Inflammatory macrophage treated with lipopolysaccharide for 4 hours (primary cell): ENCODE results near the gene MEGF10.
"Not testable (repeated sequence)": the region's sequence is repeated elsewhere in the genome, so short reads cannot be mapped to it uniquely, and the experiment has no call there.

Source experiments
- DNase-seq: peaks from one replicate; pipeline ENCODE4 v3.0.0-alpha.2; 2020

The MEGF10 gene

DNA sequence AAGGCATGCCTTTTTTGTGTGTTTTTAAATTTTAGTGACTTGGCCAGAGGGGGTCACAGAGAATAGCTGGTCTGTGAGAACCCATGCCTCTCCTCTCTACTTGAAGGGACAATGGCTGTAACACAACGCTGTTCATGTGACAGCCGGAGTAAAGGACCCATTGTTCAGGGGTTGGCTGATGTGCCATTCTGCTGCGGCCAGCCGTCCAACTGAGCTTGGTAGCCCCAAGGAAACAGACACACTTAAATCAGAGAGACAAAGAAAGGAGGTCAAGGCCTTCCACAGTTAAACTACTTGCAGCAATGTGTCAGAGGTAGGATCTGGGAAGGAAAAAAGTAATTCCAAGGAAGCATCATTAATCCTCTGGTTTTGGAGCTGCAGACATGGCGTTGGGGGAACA, 8.1 kb downstream of the MEGF10 start:
- no peak for DNase-seq

DNA sequence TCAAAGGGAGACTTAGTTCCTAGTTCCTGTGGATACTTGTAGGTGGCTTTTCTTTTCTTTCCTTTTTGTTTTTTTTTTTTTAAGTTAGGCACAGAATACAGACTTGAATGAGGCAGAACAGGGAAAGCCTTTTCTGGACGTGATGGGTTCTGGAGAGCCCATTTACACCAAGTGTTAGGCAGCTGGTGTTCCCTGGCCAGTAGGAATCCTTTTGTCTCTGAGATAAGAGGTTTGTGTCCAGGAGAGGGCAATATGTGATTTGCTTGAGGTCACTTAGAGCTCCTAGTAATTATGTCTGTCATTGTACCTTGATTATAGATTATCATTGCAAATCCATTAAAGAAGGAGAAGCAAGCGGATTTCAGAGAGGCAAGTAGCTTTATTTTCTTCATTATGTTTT, 9.1 kb downstream of the MEGF10 start:
- DNase-seq, result no peak

DNA sequence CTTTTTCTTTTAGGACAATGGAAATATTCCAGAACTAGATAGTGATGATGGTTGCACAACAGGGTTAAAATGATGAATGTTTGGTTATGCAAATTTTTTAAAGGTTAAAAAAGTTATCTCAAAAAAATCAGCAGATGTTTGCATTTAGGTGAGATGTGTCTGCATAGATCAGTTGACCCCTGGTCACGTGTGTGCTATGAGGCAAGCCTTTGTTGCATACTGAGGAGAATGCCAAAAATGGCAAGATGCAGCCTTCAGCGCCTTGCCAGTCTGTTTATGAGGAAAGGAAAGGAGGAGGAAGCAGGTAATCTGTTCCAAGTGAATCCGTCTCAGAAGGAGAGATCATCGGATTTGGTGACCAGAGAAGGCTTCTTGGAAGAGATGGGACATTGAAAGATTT, 11.9 kb downstream of the MEGF10 start:
- DNase-seq, result no peak

DNA sequence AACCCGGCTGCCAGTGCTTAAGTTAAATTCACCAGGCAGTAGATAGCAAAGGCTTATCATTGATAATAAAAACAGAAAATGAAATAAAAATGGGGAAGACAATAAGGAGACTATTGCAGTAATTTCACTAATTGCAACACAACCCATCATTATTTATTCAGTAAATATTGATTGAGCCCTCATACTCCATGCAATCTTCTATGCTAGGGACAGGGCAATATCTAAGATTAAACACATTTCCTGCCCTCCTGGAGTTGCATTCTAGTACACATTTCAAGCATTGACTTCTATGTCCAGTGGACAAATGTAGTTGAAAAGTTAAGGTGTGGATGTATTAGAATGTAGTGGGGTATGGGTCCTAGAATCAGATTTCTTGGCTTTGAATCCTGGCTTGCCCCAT, 12.8 kb downstream of the MEGF10 start:
- no peak for DNase-seq

DNA sequence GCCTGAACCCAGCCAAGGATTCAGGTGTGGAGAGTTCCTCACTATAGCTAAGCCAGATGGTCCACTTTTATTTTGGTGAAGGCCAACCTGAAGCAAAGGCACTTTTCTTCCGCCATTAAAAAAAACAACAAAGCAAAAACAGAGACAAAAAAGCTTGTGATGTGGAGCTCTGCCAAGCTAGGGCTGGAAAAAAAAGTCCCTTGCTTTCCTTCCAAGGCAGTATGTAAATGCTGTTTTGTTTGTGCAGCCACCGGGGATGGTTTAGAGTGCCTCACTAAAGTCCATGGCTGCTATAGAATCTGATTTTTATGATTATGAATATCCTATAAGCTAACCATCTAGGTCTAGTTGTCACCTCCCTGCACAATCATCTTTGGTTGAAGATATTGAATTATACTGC, 14.9 kb downstream of the MEGF10 start:
- no peak for DNase-seq

DNA sequence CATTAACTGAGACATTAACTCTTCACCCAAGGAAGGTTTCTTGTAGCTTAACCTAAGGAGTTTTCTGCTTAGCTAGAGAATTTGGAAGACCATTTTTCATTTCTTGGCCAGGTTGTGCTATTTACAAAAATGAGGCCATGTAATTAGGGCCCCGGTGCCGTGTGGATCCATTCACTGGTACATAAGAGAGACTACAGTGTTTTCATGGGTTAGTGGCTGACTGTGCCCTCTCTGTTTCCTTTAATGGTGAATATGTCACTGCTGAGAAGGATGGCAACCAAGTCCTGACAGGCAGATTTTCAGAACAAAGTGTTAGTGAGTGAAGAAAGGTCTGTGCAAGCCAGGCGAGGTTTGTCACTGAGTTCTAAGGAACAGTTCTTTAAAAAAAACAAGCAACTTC, 15.4 kb downstream of the MEGF10 start:
- DNase-seq, result no peak

DNA sequence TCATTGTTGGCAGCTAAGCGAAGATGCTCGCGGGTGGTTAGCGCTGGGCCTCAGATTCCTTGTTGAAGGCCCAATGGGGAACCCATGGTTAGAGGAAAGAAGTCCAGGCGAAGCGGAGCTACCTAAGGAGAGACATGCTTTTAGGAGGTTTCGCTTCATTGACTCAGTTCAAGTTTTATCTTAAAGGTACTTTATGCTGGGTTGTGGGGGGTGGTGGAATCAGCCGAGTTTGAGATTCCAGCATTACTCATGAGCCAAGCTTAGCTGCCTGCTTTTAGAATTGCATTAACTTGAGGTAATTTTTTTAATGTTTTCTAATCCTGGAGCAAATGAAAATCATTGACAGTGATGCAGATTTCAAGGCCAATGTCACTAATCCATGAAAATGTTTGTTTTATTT, 16.1 kb downstream of the MEGF10 start:
- DNase-seq, result no peak

DNA sequence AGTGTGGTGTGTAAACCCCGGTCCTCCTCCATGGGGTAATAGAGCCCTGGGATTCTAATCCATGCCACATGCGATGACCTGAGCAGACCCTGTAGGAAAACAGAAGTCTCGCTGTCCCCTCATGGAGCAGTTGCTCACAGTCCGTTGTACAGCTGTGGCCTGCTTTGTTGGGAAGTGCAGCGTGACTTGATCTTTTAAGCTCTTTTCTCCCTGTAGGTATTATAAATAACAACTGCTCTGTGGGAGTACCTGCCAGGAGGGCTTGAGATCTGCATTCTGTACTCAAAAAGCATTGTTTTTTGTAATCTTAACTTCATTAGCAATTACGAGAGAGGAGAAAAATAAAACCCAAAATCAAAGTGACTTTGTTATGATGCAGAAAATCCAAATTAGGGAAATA, 17.3 kb downstream of the MEGF10 start:
- DNase-seq, result no peak

DNA sequence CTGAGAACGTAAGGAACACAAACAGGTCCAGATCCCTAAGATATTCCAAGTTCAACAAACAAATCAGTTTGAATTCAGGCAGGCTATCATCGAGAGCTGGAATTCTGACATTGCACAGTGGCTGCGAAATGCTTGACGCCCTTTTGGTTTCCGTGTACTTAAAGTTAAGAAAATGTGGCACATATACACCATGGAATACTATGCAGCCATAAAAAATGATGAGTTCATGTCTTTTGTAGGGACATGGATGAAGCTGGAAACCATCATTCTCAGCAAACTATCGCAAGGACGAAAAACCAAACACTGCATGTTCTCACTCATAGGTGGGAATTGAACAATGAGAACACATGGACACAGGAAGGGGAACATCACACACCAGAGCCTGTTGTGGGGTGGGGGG, 17.7 kb downstream of the MEGF10 start:
- DNase-seq, result not testable (repeated sequence)

DNA sequence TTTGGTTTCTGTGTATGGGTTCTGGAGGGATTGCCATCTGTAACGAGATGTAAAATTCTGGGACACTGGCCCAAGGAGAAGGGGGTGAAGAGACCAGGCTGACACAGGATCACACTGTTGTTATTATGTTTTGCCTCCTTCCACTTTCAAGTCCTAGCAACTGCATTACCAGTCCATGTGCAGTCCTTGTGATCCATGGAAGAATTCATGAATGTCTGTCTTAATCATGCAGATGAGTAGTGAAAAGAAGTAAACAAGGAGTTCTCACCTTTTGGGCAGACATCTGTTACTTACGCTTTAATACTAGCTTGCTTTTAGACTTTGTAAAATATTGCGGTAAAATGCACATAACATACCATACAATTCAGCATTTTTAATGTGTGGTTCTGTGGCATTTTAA, 18.3 kb downstream of the MEGF10 start:
- DNase-seq, result no peak

DNA sequence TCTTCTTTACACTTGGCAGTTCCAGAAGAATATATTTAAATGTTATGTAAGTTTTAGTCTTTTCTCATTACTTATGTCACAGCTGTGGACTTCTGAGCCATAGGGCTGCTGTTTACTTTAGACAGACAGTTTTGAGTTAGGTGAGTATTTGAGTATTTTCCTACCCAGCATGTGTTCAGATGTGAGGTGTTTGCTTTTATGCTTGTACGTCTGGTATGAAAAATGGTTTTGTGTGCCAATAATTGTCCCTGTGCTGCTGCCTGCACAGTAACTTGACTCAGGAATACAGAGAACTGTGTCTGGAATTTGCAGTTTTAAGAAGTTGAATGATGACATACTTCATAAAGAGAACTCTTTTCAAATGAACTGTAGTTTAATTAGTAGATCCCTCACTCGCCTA, 20.8 kb downstream of the MEGF10 start:
- no peak for DNase-seq

DNA sequence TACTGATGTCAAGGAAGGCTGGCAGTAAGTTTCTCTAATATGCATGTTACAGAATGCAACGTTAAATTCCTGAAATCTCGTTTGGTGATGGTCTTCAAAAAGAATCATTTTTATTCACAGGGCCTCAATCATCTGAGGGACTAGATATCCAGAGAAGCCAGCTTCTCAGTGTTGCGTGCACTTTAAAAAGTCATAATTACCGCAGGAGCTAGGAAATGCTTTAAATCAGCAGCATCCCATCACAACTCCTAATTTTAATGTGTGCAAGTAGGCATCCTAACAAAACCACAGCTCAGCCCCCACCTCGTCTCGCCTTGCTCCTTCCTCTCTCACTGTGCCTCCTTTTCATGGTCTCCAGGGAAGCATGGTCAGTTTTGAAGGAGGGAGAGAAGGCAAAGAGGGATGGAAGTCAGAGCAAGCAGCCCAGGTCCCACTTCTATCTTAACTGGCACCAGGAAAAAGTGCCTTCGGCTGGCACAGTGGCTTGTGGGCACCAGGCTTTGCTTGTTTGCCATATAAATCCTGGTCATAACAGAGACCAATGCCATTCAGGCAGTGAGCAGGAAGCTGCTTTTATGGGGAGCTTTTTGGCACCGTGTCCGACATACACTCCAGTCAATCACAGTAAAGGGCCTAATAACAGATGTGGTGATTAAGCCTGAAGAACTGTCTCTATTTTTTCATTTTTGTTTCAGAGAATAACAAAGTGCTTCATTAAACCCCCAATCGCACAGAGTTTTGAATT, 21.4 kb downstream of the MEGF10 start:
- no peak for DNase-seq

DNA sequence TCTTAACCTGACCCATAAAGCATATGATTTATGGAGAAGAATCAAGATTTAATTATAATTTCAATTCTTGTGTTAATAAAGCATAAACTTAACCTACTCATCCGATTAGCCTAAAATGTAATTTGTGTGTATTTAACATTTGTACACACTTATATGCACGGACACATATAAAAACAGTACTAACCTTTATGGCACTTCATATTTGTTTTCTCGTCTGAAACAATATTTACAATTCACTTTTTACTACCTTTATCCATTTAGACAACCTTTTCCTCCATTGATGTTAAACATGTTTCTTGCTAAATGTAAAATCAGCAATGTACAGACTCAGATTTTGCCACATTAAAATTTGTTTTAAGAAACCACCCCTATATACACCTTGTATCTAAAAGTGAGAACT, 22.8 kb downstream of the MEGF10 start:
- no peak for DNase-seq

DNA sequence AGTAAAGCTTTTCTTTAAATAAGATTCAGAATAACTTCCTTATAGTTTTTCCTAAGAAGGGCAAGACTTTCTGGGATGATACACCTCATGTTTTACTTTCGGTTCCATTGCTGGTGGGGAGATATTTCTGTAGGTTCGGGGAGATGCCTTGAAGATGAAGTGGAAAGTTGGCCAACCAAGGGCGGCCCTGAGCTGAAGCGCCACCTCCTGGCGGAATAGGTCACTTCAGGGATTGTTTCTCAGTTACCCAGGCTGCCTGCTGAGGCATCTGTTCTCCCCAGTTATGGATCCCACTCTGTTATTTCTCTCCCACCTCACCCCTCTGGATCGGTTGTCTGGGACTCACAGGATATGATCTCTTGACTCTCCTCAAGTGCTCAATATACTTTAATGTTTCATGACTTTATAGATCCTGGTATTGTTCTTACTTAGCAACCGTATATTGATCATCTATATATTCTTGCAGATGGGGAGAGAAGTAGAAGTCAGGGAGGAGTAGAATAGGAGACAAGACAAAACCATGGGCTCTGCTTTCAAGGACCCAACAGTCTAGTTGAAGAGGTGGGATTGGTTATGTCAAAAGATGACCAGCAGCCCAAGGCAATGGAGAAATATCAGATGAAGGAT, 23.4 kb downstream of the MEGF10 start:
- peak; percentile 54 for DNase-seq

DNA sequence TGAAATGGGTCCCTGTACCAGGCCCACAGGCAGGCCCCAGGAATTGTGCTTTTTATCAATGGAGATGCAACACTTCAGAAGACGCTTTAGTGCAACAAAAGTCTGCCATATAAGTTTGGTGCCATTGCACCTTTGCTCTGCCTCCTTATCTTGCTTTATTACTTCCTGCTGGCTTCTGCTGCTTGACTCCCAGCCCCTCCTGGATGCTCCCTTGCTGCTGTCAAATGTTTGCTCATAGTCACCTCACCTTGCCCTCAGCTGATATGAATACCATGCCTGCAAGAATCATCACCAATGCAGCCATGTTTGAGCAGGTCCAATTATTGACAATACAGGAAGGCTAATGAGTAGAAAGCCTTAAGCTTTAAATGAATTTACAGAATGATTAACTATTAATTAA, 25.4 kb downstream of the MEGF10 start:
- DNase-seq, result no peak

DNA sequence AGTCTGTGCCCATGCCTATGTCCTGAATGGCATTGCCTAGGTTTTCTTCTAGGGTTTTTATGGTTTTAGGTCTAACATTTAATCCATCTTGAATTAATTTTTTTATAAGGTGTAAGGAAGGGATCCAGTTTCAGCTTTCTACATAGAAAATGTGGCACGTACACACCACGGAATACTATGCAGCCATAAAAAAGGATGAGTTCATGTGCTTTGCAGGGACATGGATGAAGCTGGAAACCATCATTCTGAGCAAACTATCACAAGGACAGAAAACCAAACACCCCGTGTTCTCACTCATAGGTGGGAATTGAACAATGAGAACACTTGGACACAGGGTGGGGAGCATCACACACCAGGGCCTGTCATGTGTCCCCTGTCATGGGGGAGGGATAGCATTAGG, 26.8 kb downstream of the MEGF10 start:
- DNase-seq, result not testable (repeated sequence)

DNA sequence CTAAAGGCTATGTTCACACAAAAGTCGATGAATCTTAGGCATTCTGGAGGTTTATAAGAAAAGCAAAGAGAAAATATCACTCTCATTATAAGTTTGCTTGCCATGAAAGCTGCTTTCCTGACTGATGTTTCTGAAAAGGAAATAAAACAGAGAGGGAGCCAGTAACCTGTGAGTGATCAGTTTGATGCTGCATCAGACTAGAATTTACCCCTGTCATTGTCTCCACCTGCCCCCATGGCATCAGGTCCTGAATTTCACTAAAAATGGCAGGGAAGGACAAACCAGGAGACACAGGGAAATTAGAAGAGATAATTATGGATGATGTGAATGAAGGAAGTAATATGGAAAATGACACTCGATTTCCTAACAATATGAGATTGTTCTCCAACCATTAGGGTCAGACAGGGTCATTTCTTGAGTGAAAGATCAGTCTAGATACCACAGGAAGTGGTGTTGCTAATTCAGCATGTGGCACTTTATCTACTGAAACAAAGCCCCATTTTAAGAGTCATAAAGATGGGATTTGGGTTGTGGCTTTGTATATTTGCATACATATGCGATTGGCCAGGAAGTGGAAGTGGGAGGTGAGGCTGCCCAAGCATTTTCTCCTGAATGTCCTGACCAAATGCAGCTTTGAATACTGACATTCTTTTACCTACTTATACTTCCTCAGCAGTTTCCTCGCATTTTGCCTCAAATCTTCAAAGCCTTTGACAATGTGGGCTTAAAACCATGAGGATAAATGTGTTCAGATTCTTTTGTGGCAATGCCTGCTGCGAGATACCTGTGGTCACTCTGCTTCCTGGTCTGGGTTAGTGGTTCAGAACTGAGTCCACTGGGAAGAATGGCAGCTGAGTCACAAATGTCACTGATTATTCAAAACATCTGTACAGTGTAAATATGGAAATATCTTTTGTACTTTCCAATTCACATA, 29.7 kb downstream of the MEGF10 start:
- DNase-seq, result peak; percentile 23

DNA sequence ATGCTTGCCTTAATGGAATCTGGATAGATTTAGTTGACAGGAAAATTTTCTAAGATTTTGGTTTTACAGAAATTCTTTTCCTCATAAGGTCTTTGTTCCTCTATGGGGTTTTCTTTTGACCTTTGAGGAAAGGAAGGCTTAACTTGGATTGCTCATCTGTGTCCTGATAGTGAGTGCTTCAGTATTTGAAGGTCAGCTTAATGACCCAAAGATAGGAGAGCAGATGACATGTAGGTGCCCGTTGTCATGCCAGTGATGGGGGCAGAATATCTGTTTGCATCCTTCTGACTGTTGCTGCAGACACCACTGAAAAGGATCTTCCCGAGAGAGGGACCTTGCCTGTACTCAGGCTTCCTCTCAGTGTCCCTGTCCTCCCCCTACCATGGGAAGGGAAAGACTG, 30.9 kb downstream of the MEGF10 start:
- no peak for DNase-seq

DNA sequence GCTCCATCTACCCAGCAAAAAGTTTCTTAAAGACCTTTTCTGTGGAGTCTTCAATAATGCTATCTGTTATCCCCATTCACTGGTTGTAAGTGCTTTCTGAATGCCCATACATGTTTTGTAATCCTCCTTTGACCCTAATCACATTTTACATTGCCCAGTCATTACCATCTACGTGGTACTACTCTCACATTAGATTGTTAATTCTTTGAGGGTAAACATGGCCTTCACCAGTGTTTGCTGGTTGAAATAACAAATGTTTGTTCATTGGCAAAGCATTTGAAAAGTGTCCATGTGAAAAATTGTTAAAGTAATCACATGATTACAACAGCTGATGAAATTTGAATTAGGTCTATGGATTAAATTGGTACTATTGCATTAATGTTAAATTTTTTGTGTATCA, 31.8 kb downstream of the MEGF10 start:
- DNase-seq, result no peak

DNA sequence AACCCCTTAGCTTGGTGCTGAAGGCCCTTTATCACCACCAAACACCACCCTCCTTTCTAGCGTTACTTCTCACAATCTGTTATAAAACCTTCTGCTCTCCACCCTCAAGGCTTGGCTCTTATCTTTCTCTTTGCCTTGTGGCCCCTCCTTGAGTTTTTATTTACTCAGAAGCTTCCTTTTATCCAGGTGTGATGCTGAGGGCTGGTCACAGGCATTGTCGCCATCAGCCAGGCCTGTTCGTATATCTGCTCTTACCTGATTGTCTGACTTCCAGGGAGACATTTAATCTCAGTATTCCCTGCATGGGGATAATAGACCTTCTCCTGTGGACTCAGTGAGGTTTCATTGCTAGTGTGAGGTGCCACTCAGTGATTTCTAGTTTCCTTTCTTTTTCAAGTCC, 34.2 kb downstream of the MEGF10 start:
- DNase-seq, result no peak

DNA sequence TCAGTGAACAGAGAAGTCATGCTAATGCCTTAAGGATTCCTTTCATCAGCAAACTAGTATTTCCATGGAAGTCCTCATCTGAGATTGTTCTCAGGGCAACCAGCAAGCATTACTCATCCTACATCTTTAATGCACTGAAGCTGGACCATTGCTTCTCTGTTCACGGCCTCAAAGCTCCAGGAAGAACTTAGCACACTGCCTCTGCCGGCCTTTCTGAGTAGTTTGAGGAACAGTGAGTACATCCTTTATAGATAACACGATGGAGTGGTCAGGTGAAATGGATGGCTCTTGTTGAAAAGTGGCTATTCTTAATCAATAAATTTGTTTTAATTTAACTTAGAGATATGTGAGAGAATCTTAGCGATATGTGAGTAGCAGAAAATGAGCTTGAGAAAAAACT, 35.8 kb downstream of the MEGF10 start:
- no peak for DNase-seq

DNA sequence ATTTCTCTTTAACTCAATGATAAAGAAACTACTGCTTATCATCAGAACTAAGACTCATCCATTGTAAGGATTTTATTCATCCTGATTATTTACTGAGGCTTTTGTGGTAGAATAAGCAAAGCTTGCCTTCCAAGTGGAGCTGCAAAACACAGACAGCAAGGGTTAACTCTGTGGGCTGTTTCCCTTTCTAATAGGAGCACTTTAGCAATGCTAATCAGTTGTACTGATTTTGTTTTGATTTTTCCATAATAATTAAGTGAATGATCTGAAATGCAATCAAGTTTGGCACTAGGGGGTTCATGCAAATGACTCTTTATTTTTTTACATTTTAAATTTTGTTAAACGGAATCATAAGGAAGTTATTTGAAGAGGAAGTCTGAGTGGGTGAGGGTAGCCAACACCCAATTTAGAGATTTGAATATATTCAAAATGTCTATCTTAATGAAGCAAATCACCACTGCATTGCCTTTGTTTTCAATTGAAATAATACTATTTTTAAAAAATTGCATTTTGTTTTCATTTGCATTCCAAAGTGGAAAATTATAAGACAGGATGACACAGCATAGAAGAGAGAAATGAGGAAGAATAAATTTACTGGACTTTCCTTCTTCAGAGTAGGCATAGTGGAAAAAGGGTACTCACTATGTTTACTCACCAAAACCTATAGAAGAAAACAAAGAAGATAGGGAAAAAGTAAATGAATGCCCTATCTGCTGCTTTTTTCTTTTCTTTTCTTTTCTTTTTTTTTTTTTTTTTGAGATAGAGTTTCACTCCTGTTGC, 36.6 kb downstream of the MEGF10 start:
- peak; percentile 32 for DNase-seq

DNA sequence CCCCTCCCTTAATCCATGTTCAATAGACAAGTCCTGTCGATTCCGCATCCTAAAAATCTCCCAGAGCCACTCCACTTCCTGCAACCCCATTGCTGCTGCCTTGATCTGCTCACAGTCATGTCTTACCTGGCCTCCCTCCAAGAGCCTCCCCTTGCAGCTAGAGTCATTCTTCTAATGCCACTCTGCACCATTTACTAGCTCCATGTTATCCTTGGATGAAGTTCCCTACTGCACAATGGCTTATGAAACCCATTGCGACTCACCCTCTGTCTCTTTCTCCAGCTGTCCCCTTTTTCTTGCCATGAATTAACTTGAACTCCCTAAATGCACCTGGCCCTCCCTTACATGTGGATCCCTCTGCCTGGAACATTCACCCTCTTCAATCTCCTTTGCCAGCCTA, 39.5 kb downstream of the MEGF10 start:
- DNase-seq, result no peak
